KMS-11 (cell line): ENCODE data around the gene PRPSAP1.

Source experiments
- H2AFZ ChIP-seq: fragments of 200-600 bp; sonication (generic); 2 replicates; pipeline ENCODE4 v1.6.1; 2016; ENCODE audit warnings: antibody characterized with exemption, mixed run types, low read depth
- H3K27ac ChIP-seq: fragments of 200-600 bp; sonication (generic); 2 replicates; pipeline ENCODE4 v1.6.1; 2016; ENCODE audit warnings: mild to moderate bottlenecking, mixed run types
- H3K27me3 ChIP-seq: fragments of 200-600 bp; sonication (generic); 2 replicates; pipeline ENCODE4 v1.6.1; 2017; ENCODE audit warnings: mild to moderate bottlenecking, low read depth, mixed run types, moderate library complexity; ENCODE audit not compliant: insufficient read depth
- H3K36me3 ChIP-seq: fragments of 200-600 bp; sonication (generic); 2 replicates; pipeline ENCODE4 v1.6.1; 2017; ENCODE audit warnings: mild to moderate bottlenecking, mixed run types; ENCODE audit not compliant: insufficient read depth
- H3K4me1 ChIP-seq: fragments of 200-600 bp; sonication (generic); 2 replicates; pipeline ENCODE4 v1.6.1; 2016; ENCODE audit warnings: mild to moderate bottlenecking, low read depth, mixed run types; ENCODE audit not compliant: poor library complexity, severe bottlenecking
- H3K4me2 ChIP-seq: fragments of 200-600 bp; sonication (generic); 2 replicates; pipeline ENCODE4 v1.7.0; 2016; ENCODE audit warnings: mild to moderate bottlenecking, mixed run types
- H3K4me3 ChIP-seq: fragments of 200-600 bp; sonication (generic); IDR thresholded peaks from 2 replicates; pipeline ENCODE4 v1.6.1; 2017; ENCODE audit warnings: low read depth, low read length, mixed read lengths; ENCODE audit not compliant: insufficient read depth
- H3K79me2 ChIP-seq: fragments of 200-600 bp; sonication (generic); 2 replicates; pipeline ENCODE4 v1.6.1; 2016; ENCODE audit warnings: low read depth, mixed run types; ENCODE audit not compliant: insufficient read depth
- H3K9ac ChIP-seq: fragments of 200-600 bp; sonication (generic); 2 replicates; pipeline ENCODE4 v1.6.1; 2016; ENCODE audit warnings: mild to moderate bottlenecking, mixed run types
- H4K20me1 ChIP-seq: fragments of 200-600 bp; sonication (generic); 2 replicates; pipeline ENCODE4 v1.6.1; 2016; ENCODE audit warnings: mild to moderate bottlenecking, mixed run types; ENCODE audit not compliant: insufficient read depth
- TF ChIP-seq, protein P1 (sequence below): fragments of 200-600 bp; sonication (generic); conservative IDR thresholded peaks from 2 replicates; pipeline ENCODE4 v1.6.1; 2017; ENCODE audit warnings: low read depth, mild to moderate bottlenecking, antibody characterized with exemption, low read length, moderate library complexity, mixed read lengths

PRPSAP1 gene

DNA sequence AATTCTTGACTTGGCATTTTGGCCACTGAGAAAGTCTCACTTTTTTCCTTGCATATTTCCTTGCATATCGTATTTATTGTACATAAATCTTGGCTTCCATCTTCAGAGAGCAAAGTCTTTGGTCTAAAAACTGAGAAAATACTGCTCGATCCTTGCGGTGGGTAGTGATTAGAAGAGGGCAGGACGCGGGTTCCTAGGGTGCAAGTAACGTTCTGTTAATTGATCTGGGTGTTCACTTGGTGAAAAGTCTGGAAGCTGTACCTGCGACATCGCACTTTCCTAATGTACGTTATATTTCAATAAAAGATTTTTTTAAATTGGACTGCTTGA, 89.3 kb downstream of the PRPSAP1 start:
- Histone ChIP-seq H3K27ac (peak overlapping the region; percentile 95), H4K20me1 (0 out of 2 replicates have a peak, but pooled peaks cover 4% of the 10 kb centered on the region), H2AFZ (peak overlapping the region; percentile 74; the same call in 1 of the 2 replicates), H3K4me1 (peaks cover 62% of the 10 kb centered on the region), H3K79me2 (peaks cover 38% of the 10 kb centered on the region), H3K36me3 (no peaks in the 10 kb centered on the region), H3K27me3 (no peaks in the 10 kb centered on the region), H3K9ac (peak overlapping the region; percentile 54), H3K4me2 (peak overlapping the region; percentile 86), H3K4me3 (no peak overlapping the region)
- TF ChIP-seq, protein P1, sequence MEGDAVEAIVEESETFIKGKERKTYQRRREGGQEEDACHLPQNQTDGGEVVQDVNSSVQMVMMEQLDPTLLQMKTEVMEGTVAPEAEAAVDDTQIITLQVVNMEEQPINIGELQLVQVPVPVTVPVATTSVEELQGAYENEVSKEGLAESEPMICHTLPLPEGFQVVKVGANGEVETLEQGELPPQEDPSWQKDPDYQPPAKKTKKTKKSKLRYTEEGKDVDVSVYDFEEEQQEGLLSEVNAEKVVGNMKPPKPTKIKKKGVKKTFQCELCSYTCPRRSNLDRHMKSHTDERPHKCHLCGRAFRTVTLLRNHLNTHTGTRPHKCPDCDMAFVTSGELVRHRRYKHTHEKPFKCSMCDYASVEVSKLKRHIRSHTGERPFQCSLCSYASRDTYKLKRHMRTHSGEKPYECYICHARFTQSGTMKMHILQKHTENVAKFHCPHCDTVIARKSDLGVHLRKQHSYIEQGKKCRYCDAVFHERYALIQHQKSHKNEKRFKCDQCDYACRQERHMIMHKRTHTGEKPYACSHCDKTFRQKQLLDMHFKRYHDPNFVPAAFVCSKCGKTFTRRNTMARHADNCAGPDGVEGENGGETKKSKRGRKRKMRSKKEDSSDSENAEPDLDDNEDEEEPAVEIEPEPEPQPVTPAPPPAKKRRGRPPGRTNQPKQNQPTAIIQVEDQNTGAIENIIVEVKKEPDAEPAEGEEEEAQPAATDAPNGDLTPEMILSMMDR: no peak

DNA sequence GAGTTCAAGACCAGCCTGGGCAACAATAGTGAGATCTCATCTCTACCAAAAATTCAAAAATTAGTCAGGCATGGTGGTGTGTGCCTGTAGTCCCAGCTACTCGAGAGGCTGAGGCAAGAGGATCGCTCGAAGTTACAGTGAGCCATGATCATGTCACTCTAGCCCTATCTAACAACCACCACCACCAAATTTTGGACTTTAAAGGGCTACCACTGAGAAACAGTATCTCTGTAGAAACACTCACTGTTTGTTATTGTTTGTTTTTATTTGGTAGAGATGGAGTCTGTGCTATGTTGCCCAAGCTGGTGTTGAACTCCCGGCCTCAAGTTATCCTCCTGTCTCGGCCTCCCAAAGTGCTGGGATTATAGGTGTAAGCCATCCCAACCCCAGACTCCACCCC, 89.8 kb downstream of the PRPSAP1 start:
- Histone ChIP-seq H3K4me3 (no peak overlapping the region), H3K79me2 (peaks cover 33% of the 10 kb centered on the region), H4K20me1 (no peaks in the 10 kb centered on the region), H3K4me1 (peaks cover 57% of the 10 kb centered on the region), H3K36me3 (no peaks in the 10 kb centered on the region), H3K27me3 (no peaks in the 10 kb centered on the region), H3K4me2 (peak overlapping the region; percentile 86), H3K27ac (peak overlapping the region; percentile 95), H2AFZ (peak overlapping the region; percentile 74), H3K9ac (peak overlapping the region; percentile 54)
- TF ChIP-seq, protein P1: no peak

DNA sequence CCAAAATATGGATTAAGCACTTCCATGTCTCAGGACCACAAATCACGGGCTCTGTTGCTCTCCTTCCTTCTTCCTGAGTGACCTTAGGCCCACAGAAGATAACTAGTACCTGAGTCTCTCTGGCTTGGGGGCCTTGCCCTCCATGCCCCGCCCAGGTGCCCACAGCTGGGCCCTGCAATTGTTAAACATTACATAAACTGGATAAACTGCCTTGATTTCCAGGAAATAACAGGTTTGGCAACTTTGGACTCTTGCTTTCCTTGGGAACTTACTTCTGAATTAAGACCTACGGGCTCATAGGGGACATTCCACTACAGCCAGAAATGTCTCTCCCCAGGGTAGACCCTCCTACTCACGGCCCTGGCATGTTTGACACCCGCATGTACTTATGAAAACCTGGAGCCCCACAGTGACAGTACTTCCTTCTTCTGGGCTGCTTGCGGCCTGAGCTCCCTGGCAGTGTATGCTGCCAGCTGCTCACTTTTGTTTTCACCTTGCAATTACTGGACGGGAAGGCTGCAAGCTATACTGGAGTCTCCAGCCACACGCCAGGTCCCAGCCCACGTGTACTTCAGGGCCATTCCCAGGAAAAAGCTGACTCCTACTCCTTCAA, 90.9 kb downstream of the PRPSAP1 start:
- peak overlapping the region; percentile 54; the same call in 1 of the 2 replicates for H3K9ac ChIP-seq
- no peak overlapping the region for H3K4me3 ChIP-seq
- H3K4me2 ChIP-seq: peak overlapping the region; percentile 86
- peaks cover 46% of the 10 kb centered on the region for H3K4me1 ChIP-seq
- no peaks in the 10 kb centered on the region for H4K20me1 ChIP-seq
- TF ChIP-seq, protein P1: no peak
- peak overlapping the region; percentile 95 for H3K27ac ChIP-seq
- H3K79me2 ChIP-seq: peaks cover 23% of the 10 kb centered on the region
- H2AFZ ChIP-seq: peak overlapping the region; percentile 74
- H3K36me3 ChIP-seq: no peaks in the 10 kb centered on the region
- H3K27me3 ChIP-seq: no peaks in the 10 kb centered on the region

DNA sequence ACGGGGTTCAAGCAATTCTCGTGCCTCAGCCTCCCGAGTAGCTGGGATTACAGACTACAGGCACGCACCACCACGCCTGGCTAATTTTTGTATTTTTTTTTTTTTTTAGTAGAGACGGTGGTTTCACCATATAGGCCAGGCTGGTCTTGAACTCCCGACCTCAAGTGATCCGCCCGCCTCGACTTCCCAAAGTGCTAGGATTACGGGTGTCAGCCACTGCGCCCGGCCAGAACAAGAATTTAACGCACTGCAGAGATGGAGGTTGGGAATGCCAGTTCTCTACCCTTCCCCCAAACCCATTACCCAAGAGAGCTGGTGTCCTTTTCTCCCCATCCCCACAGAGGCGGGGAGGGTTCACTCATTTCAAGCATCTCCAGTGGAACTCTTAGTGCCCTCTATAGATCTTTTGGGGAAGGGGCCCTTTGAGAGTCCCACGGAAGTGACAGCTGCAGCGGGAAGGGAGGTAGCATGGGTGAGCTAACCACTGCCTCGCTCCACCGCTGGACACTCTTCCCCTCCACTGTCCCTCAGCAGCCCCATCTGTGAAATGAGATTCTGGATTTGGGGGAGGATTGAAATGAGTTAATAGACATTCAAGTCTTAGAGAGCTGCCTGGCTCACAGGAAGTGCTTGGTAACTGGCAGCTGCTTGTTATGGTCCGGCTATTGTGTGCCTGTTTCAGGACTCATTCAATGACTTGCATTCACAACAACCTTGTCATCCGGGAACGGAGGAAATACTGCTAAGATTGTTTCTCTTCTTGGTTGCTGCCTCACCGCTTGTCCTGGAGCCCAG, 92.1 kb downstream of the PRPSAP1 start:
- Histone ChIP-seq H3K79me2 (peaks cover 10% of the 10 kb centered on the region), H3K4me1 (peaks cover 36% of the 10 kb centered on the region), H3K9ac (no peak overlapping the region), H3K4me2 (no peak overlapping the region), H3K27me3 (no peaks in the 10 kb centered on the region), H3K4me3 (no peak overlapping the region), H3K27ac (peak overlapping the region; percentile 95; the same call in 1 of the 2 replicates), H2AFZ (no peak overlapping the region), H3K36me3 (no peaks in the 10 kb centered on the region), H4K20me1 (no peaks in the 10 kb centered on the region)
- TF ChIP-seq, protein P1: no peak
